ENCODE data around the gene PLA2G12B.
A peak's percentile ranks its signal among the peaks of the same experiment; 100 is the strongest.

The PLA2G12B gene

GRCh38 chr10:72895236-72895850 lies 59.3 kb downstream of the PLA2G12B start:
- DNase-seq (ENCODE audit: low read depth, low spot score), result no peak
- H3K27ac ChIP-seq, result no peak overlapping the region

GRCh38 chr10:72893136-72893798 lies 61.3 kb downstream of the PLA2G12B start, which contains the start of gene OIT3:
Gene OIT3 (plus strand): TSS chr10:72893739. CDS start chr10:72893799, 60 bp downstream.
- no peak for DNase-seq (ENCODE audit: low read depth, low spot score)
- no peak within 1 kb of the TSS for H3K27ac ChIP-seq

GRCh38 chr10:72890086-72890485 lies 64.5 kb downstream of the PLA2G12B start:
- DNase-seq (ENCODE audit: low read depth, low spot score), result no peak
- peak overlapping the region; percentile 24 for H3K27ac ChIP-seq

GRCh38 chr10:72889391-72889831 lies 65.2 kb downstream of the PLA2G12B start:
- H3K27ac ChIP-seq, result peak overlapping the region; percentile 24
- peak; percentile 99 for DNase-seq (ENCODE audit: low read depth, low spot score)

GRCh38 chr10:72888151-72888638 lies 66.4 kb downstream of the PLA2G12B start:
- no peak overlapping the region for H3K27ac ChIP-seq
- DNase-seq (ENCODE audit: low read depth, low spot score), result no peak

GRCh38 chr10:72887043-72887442 lies 67.6 kb downstream of the PLA2G12B start:
- DNase-seq (ENCODE audit: low read depth, low spot score), result no peak
- peak overlapping the region; percentile 24 for H3K27ac ChIP-seq

- H3K27ac ChIP-seq, result peak overlapping the region; percentile 24
- DNase-seq (ENCODE audit: low read depth, low spot score), result no peak
These were observed 68.0 kb downstream of the PLA2G12B start for GRCh38 chr10:72886621-72887020.

- DNase-seq (ENCODE audit: low read depth, low spot score), result no peak
- no peak overlapping the region for H3K27ac ChIP-seq
These were observed 68.7 kb downstream of the PLA2G12B start for GRCh38 chr10:72885953-72886352.
